Breast epithelium (tissue), 3 donors: ENCODE results near the gene SLC30A10.

Source experiments
- CTCF ChIP-seq, 3 donors: fragments of 450-650 bp; IDR thresholded peaks; one replicate each; pipeline ENCODE4 v1.5.1; 2016 to 2017; ENCODE audit warnings: antibody characterized with exemption in 3 of 3, mild to moderate bottlenecking in 3 of 3, moderate library complexity in 3 of 3
- POLR2AphosphoS5 ChIP-seq, 3 donors: sonication (generic); formaldehyde crosslinking; IDR thresholded peaks; one replicate each; pipeline ENCODE4 v1.6.1; 2017; ENCODE audit warnings: antibody characterized with exemption in 3 of 3

GRCh38 chr1:219917281-219917680, 11.1 kb downstream of the SLC30A10 start:
- TF ChIP-seq POLR2AphosphoS5 (IDR thresholded peaks at IDR 0.05) (no peak), CTCF (IDR thresholded peaks at IDR 0.05) (no peak)
